SU-DHL-6 (cell line): ENCODE data around the gene COL13A1.

Experiments
- CTCF ChIP-seq: fragments of 200-600 bp; sonication (generic); IDR thresholded peaks from one replicate; pipeline ENCODE4 v1.5.1; 2017; ENCODE audit warnings: antibody characterized with exemption, mild to moderate bottlenecking, low read length, moderate library complexity; ENCODE audit not compliant: insufficient read depth, poor library complexity, severe bottlenecking
- EZH2phosphoT487 ChIP-seq: fragments of 200-600 bp; sonication (generic), shearing (Covaris generic); conservative IDR thresholded peaks from 2 replicates; pipeline ENCODE4 v1.6.1; 2018; ENCODE audit warnings: mild to moderate bottlenecking, antibody characterized with exemption, low read length, moderate library complexity, mixed read lengths

GRCh38 chr10:69804775-69805174 is 3.1 kb downstream of the COL13A1 start:
- TF ChIP-seq CTCF: no peak
- TF ChIP-seq EZH2phosphoT487: no peak
